Retinal pigment epithelial cell (primary cell): ENCODE data around the gene SPATA3.

Source experiments
- DNase-seq: peaks from one replicate; pipeline ENCODE4 v3.0.0-alpha.2; 2010; ENCODE audit warnings: low read depth
- H3K4me3 ChIP-seq: 2 replicates; pipeline ENCODE4 v1.5.1; 2011; ENCODE audit warnings: mild to moderate bottlenecking, low read length, control low read depth, moderate library complexity
- CTCF ChIP-seq: conservative IDR thresholded peaks from 2 replicates; pipeline ENCODE4 v1.5.1; 2011; ENCODE audit warnings: low read depth, low read length, control low read depth, inconsistent platforms

Gene SPATA3

GRCh38 chr2:230952226-230952956 is 43.5 kb upstream of the SPATA3 start:
- no peak for DNase-seq
- H3K4me3 ChIP-seq, result no peak overlapping the region
- TF ChIP-seq CTCF, result no peak

GRCh38 chr2:230953845-230954244 is 42.1 kb upstream of the SPATA3 start:
- TF ChIP-seq CTCF, result no peak
- DNase-seq, result no peak
- no peak overlapping the region for H3K4me3 ChIP-seq

GRCh38 chr2:230954746-230955145 is 41.2 kb upstream of the SPATA3 start:
- TF ChIP-seq CTCF, result no peak
- no peak overlapping the region for H3K4me3 ChIP-seq
- no peak for DNase-seq

GRCh38 chr2:230955163-230955737 is 40.7 kb upstream of the SPATA3 start:
- no peak for TF ChIP-seq CTCF
- DNase-seq, result no peak
- H3K4me3 ChIP-seq, result no peak overlapping the region

- DNase-seq, result peak; percentile 45
- TF ChIP-seq CTCF, result no peak
- H3K4me3 ChIP-seq, result peak overlapping the region; percentile 48
Observed at GRCh38 chr2:230956827-230957755, 38.8 kb upstream of the SPATA3 start.

- no peak for TF ChIP-seq CTCF
- no peak for DNase-seq
- peak overlapping the region; percentile 48 for H3K4me3 ChIP-seq
Observed at GRCh38 chr2:230957756-230958391, 38.0 kb upstream of the SPATA3 start.
